Fibroblast of villous mesenchyme (primary cell): Measurements from ENCODE around the gene TTI1. TPM values are rescaled to one million over a fixed set of nuclear protein-coding genes. Genes with fewer than 3 reads are reported as not detected.
A peak's percentile ranks its signal among the peaks of the same experiment; 100 is the strongest.

Experiments used
- DNase-seq: peaks from one replicate; pipeline ENCODE4 v3.0.0-alpha.2; 2010; ENCODE audit warnings: low read depth
- H3K4me3 ChIP-seq: 2 replicates; pipeline ENCODE4 v1.5.1; 2011; ENCODE audit warnings: low read depth, mild to moderate bottlenecking, low read length
- total RNA-seq: library from RNA; depleted of rRNA; stranded (reverse); fragments of >200 nt; gene quantifications from 2 replicates; pipeline ENCODE4 v1.2.3, GENCODE V29; 2012
- TF ChIP-seq, protein P1 (sequence below): IDR thresholded peaks from 2 replicates; pipeline ENCODE4 v1.5.1; 2012; ENCODE audit warnings: low read depth, mild to moderate bottlenecking, low read length; ENCODE audit not compliant: insufficient read depth

The TTI1 gene
- total RNA-seq, 1 donor = 24.2 TPM

DNA sequence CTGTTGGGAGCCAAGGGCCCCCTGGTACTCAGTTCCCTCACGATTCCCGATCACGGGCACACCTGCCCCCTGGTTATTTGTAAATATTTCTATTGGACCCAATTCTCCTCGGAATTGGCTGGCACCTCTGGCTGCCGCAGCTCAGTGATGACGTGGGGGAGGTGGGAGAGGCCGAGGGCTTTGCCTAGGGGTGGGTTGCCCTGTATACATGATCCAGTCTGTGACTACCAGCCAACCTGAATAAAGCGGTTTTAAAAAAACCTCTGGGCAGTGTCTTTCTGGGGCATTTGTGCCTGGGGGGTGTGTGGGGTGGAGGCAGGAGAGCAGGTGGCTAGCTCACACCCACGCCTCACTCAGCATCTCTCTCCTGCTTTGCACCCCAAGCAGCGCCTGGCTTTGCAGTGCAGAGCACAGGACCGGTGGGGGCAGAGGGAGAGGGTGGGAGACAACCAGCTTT lies 88.1 kb downstream of the TTI1 start:
- TF ChIP-seq, protein P1, sequence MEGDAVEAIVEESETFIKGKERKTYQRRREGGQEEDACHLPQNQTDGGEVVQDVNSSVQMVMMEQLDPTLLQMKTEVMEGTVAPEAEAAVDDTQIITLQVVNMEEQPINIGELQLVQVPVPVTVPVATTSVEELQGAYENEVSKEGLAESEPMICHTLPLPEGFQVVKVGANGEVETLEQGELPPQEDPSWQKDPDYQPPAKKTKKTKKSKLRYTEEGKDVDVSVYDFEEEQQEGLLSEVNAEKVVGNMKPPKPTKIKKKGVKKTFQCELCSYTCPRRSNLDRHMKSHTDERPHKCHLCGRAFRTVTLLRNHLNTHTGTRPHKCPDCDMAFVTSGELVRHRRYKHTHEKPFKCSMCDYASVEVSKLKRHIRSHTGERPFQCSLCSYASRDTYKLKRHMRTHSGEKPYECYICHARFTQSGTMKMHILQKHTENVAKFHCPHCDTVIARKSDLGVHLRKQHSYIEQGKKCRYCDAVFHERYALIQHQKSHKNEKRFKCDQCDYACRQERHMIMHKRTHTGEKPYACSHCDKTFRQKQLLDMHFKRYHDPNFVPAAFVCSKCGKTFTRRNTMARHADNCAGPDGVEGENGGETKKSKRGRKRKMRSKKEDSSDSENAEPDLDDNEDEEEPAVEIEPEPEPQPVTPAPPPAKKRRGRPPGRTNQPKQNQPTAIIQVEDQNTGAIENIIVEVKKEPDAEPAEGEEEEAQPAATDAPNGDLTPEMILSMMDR = no peak
- no peak overlapping the region for H3K4me3 ChIP-seq
- DNase-seq = no peak

- no peak for DNase-seq
- TF ChIP-seq, protein P1 = no peak
- no peak overlapping the region for H3K4me3 ChIP-seq
These were observed 88.7 kb downstream of the TTI1 start for GRCh38 chr20:37944456-37944981.

DNA sequence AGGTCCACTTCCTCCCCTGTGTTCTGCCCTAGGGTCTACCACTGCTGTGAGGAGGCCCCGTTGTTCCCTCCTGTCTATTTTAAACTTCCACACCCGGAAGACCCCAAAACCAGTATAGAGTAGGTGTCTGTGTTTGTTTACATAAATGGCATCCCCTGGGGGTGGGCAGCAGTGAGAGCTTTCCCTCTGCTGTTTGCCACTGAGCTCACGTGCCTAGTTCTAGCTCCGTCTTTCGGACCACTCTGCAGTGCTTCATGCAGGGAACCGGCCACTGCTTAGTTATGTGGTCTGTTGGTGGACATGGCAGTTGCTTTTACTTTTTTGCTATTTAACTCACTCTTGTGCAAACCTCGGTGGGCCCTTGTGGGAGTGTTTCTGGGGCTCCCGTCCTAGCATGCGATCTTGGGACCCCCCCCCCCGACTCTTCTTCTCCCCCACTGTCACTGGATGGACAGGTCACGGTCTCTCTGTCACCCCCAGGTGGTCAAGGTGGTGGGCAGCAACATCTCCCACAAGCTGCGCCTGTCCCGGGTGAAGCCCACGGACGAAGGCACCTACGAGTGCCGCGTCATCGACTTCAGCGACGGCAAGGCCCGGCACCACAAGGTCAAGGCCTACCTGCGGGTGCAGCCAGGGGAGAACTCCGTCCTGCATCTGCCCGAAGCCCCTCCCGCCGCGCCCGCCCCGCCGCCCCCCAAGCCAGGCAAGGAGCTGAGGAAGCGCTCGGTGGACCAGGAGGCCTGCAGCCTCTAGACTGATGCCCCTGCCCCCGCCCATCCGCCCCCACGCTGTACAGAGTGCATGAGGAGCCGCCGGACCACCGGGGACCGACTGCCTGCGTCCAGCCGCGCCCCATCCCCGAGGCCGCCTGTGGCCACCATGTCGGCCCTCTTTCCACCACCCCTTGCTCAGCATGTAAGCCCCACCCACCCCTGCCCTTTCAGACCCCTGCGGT lies 89.5 kb downstream of the TTI1 start:
- TF ChIP-seq, protein P1 = no peak
- DNase-seq = no peak
- no peak overlapping the region for H3K4me3 ChIP-seq

DNA sequence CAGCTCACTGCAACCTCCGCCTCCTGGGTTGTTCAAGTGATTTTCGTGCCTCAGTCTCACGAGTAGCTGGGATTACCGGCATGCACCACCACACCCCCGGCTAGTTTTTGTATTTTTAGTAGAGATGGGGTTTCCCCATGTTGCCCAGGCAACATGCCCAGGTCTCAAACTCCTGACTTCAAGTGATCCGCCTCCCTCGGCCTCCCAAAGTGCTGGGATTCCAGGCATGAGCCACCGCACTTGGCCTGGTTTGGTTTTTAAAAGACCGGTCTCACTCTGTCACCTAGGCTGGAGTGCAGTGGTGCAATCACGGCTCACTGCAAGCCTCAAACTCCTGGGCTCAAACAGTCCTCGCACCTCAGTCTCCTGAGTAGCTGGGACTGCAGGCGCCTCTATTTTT lies 90.2 kb downstream of the TTI1 start:
- no peak overlapping the region for H3K4me3 ChIP-seq
- TF ChIP-seq, protein P1 = no peak
- no peak for DNase-seq

DNA sequence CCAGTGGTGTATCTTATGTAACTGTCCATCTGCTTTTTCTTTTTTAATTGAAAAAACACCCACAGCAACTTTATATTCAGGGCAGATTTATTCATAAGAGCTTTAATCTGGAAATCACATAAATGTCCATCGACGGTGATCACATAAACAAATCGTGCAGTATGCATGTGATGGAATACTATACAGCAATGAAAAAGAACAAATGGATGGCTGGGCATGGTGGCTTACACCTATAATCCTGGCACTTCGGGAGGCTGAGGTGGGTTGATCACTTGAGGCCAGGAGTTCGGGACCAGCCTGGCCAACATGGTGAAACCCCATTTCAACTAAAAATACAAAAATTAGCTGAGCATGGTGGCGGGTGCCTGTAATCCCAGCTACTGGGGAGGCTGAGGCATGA lies 91.3 kb downstream of the TTI1 start:
- no peak overlapping the region for H3K4me3 ChIP-seq
- TF ChIP-seq, protein P1 = no peak
- no peak for DNase-seq

DNA sequence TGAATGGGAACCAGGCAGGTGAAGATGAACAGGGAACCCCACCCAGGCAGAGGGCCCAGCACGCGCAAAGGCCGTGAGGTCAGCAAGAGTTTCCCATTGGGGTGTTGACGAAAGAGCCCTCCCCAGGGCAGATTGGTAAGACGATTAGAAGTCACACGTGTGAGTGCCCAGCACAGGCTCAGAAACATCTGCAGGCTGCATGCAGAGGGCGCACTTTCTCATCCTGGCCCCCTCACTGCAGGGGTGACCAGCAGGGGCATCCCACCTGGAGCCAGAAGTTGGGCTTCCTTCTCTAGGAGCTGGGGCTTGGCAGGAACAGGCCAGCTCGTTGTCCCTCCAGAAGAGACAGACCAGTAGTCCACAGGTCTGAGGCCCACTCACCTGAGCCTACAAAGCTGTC lies 91.9 kb downstream of the TTI1 start:
- no peak overlapping the region for H3K4me3 ChIP-seq
- TF ChIP-seq, protein P1 = peak; percentile 38
- DNase-seq = peak; percentile 3
